Prostate gland (tissue), 2 donors: Measurements from ENCODE around the gene SLC35G3.

Experiments used
- CTCF ChIP-seq, 4 experiments: fragments of 200-600 bp in 2 of 4; fragments of 450-650 bp in 2 of 4; sonication (generic) in 2 of 4; IDR thresholded peaks; 1 replicate in 3 of 4; 2 replicates in 1 of 4; pipeline ENCODE4 v1.5.1; 2016 to 2019; ENCODE audit warnings: antibody characterized with exemption in 4 of 4, mild to moderate bottlenecking in 2 of 4, moderate library complexity in 2 of 4
- POLR2AphosphoS5 ChIP-seq: sonication (generic); formaldehyde crosslinking; IDR thresholded peaks from one replicate; pipeline ENCODE4 v1.6.1; 2017; ENCODE audit warnings: antibody characterized with exemption

- TF ChIP-seq CTCF (IDR thresholded peaks at IDR 0.05) (no peak), POLR2AphosphoS5 (no peak)
Measured at GRCh38 chr17:35154196-35155165, 39.7 kb downstream of the SLC35G3 start.
